ENCODE measurements around the gene CDH4.

CDH4 gene

GRCh38 chr20:61508301-61509096, 256.4 kb downstream of the CDH4 start:
- H3K4me3 ChIP-seq (ENCODE audit: extremely low read depth, insufficient read depth, low read length, poor library complexity, severe bottlenecking), result no peak overlapping the region
- peaks cover 14% of the 10 kb centered on the region for H3K4me1 ChIP-seq (ENCODE audit: control insufficient read depth, insufficient read depth, low read length, poor library complexity, severe bottlenecking)
- WGBS, 2 experiments (ENCODE audit: insufficient coverage in 2 of 2), result 83 to 84% methylated on average over 9 to 13 of the region's 13 CpGs
- H3K36me3 ChIP-seq (ENCODE audit: control insufficient read depth, insufficient read depth, low read length), result no peaks in the 10 kb centered on the region
- H3K27ac ChIP-seq (ENCODE audit: low read depth, low read length, severe bottlenecking), result no peak overlapping the region
- H3K9me3 ChIP-seq (ENCODE audit: control insufficient read depth, low read length), result no peaks in the 10 kb centered on the region

GRCh38 chr20:61510778-61511330, 258.8 kb downstream of the CDH4 start:
- 81 to 84% methylated on average over 4 to 6 of the region's 7 CpGs for WGBS, 2 experiments (ENCODE audit: insufficient coverage in 2 of 2)
- no peaks in the 10 kb centered on the region for H3K36me3 ChIP-seq (ENCODE audit: control insufficient read depth, insufficient read depth, low read length)
- no peak overlapping the region for H3K27ac ChIP-seq (ENCODE audit: low read depth, low read length, severe bottlenecking)
- no peaks in the 10 kb centered on the region for H3K9me3 ChIP-seq (ENCODE audit: control insufficient read depth, low read length)
- H3K4me1 ChIP-seq (ENCODE audit: control insufficient read depth, insufficient read depth, low read length, poor library complexity, severe bottlenecking), result peaks cover 23% of the 10 kb centered on the region
- no peak overlapping the region for H3K4me3 ChIP-seq (ENCODE audit: extremely low read depth, insufficient read depth, low read length, poor library complexity, severe bottlenecking)

- 89 to 97% methylated on average over 9 to 10 of the region's 11 CpGs for WGBS, 2 experiments (ENCODE audit: insufficient coverage in 2 of 2)
- no peaks in the 10 kb centered on the region for H3K36me3 ChIP-seq (ENCODE audit: control insufficient read depth, insufficient read depth, low read length)
- no peak overlapping the region for H3K4me3 ChIP-seq (ENCODE audit: extremely low read depth, insufficient read depth, low read length, poor library complexity, severe bottlenecking)
- H3K4me1 ChIP-seq (ENCODE audit: control insufficient read depth, insufficient read depth, low read length, poor library complexity, severe bottlenecking), result peaks cover 23% of the 10 kb centered on the region
- H3K9me3 ChIP-seq (ENCODE audit: control insufficient read depth, low read length), result no peaks in the 10 kb centered on the region
- H3K27ac ChIP-seq (ENCODE audit: low read depth, low read length, severe bottlenecking), result no peak overlapping the region
Observed at GRCh38 chr20:61512475-61512874, 260.4 kb downstream of the CDH4 start.

- Histone ChIP-seq H3K4me1 (ENCODE audit: control insufficient read depth, insufficient read depth, low read length, poor library complexity, severe bottlenecking) (peaks cover 23% of the 10 kb centered on the region), H3K4me3 (ENCODE audit: extremely low read depth, insufficient read depth, low read length, poor library complexity, severe bottlenecking) (no peak overlapping the region), H3K9me3 (ENCODE audit: control insufficient read depth, low read length) (no peaks in the 10 kb centered on the region), H3K27ac (ENCODE audit: low read depth, low read length, severe bottlenecking) (no peak overlapping the region), H3K36me3 (ENCODE audit: control insufficient read depth, insufficient read depth, low read length) (no peaks in the 10 kb centered on the region)
- WGBS, 2 experiments (ENCODE audit: insufficient coverage in 2 of 2), result 88 to 90% methylated on average over 15 to 17 of the region's 17 CpGs
Observed at GRCh38 chr20:61513124-61514017, 261.3 kb downstream of the CDH4 start.

- Histone ChIP-seq H3K9me3 (ENCODE audit: control insufficient read depth, low read length) (no peaks in the 10 kb centered on the region), H3K4me1 (ENCODE audit: control insufficient read depth, insufficient read depth, low read length, poor library complexity, severe bottlenecking) (peaks cover 19% of the 10 kb centered on the region), H3K36me3 (ENCODE audit: control insufficient read depth, insufficient read depth, low read length) (no peaks in the 10 kb centered on the region), H3K4me3 (ENCODE audit: extremely low read depth, insufficient read depth, low read length, poor library complexity, severe bottlenecking) (no peak overlapping the region), H3K27ac (ENCODE audit: low read depth, low read length, severe bottlenecking) (no peak overlapping the region)
- WGBS, 2 experiments (ENCODE audit: insufficient coverage in 2 of 2), result 88 to 100% methylated on average over 1 to 2 of the region's 5 CpGs
Observed at GRCh38 chr20:61514018-61514365, 261.9 kb downstream of the CDH4 start.

GRCh38 chr20:61514396-61514795, 262.3 kb downstream of the CDH4 start:
- 71 to 78% methylated on average over 5 to 6 of the region's 6 CpGs for WGBS, 2 experiments (ENCODE audit: insufficient coverage in 2 of 2)
- H3K9me3 ChIP-seq (ENCODE audit: control insufficient read depth, low read length), result no peaks in the 10 kb centered on the region
- H3K4me3 ChIP-seq (ENCODE audit: extremely low read depth, insufficient read depth, low read length, poor library complexity, severe bottlenecking), result no peak overlapping the region
- H3K36me3 ChIP-seq (ENCODE audit: control insufficient read depth, insufficient read depth, low read length), result no peaks in the 10 kb centered on the region
- peaks cover 17% of the 10 kb centered on the region for H3K4me1 ChIP-seq (ENCODE audit: control insufficient read depth, insufficient read depth, low read length, poor library complexity, severe bottlenecking)
- H3K27ac ChIP-seq (ENCODE audit: low read depth, low read length, severe bottlenecking), result peak overlapping the region; percentile 53

- 91 to 92% methylated on average over 14 of the region's 14 CpGs for whole genome bisulfite sequencing, 2 experiments (ENCODE audit: insufficient coverage in 2 of 2)
Observed at GRCh38 chr20:61514805-61515505, 262.9 kb downstream of the CDH4 start.

GRCh38 chr20:61515922-61516321, 263.9 kb downstream of the CDH4 start:
- Histone ChIP-seq H3K27ac (ENCODE audit: low read depth, low read length, severe bottlenecking) (no peak overlapping the region), H3K36me3 (ENCODE audit: control insufficient read depth, insufficient read depth, low read length) (no peaks in the 10 kb centered on the region), H3K4me3 (ENCODE audit: extremely low read depth, insufficient read depth, low read length, poor library complexity, severe bottlenecking) (no peak overlapping the region), H3K4me1 (ENCODE audit: control insufficient read depth, insufficient read depth, low read length, poor library complexity, severe bottlenecking) (peaks cover 22% of the 10 kb centered on the region), H3K9me3 (ENCODE audit: control insufficient read depth, low read length) (no peaks in the 10 kb centered on the region)
- WGBS, 2 experiments (ENCODE audit: insufficient coverage in 2 of 2), result 70 to 77% methylated on average over 11 to 14 of the region's 14 CpGs

More at GRCh38 chr20:61514805-61515505, 262.9 kb downstream of the CDH4 start:
- peak overlapping the region; percentile 53 for H3K27ac ChIP-seq (ENCODE audit: low read depth, low read length, severe bottlenecking)
- H3K9me3 ChIP-seq (ENCODE audit: control insufficient read depth, low read length), result no peaks in the 10 kb centered on the region
- H3K36me3 ChIP-seq (ENCODE audit: control insufficient read depth, insufficient read depth, low read length), result no peaks in the 10 kb centered on the region
- no peak overlapping the region for H3K4me3 ChIP-seq (ENCODE audit: extremely low read depth, insufficient read depth, low read length, poor library complexity, severe bottlenecking)
- H3K4me1 ChIP-seq (ENCODE audit: control insufficient read depth, insufficient read depth, low read length, poor library complexity, severe bottlenecking), result peaks cover 17% of the 10 kb centered on the region

- Histone ChIP-seq H3K27ac (ENCODE audit: low read depth, low read length, severe bottlenecking) (no peak overlapping the region), H3K4me1 (ENCODE audit: control insufficient read depth, insufficient read depth, low read length, poor library complexity, severe bottlenecking) (peaks cover 28% of the 10 kb centered on the region), H3K9me3 (ENCODE audit: control insufficient read depth, low read length) (no peaks in the 10 kb centered on the region), H3K36me3 (ENCODE audit: control insufficient read depth, insufficient read depth, low read length) (no peaks in the 10 kb centered on the region), H3K4me3 (ENCODE audit: extremely low read depth, insufficient read depth, low read length, poor library complexity, severe bottlenecking) (no peak overlapping the region)
- 82 to 90% methylated on average over 17 to 19 of the region's 22 CpGs for WGBS, 2 experiments (ENCODE audit: insufficient coverage in 2 of 2)
Observed at GRCh38 chr20:61516346-61517208, 264.5 kb downstream of the CDH4 start.

Measured in mesodermal cell (in vitro differentiated cells).